HEK293 (cell line): ENCODE results near the gene FRMD4B.

Experiments
- CTCF ChIA-PET: fragments of 350-600 bp; formaldehyde crosslinking; extraction: SDS; loops from one replicate; lab custom pipeline; 2021; ENCODE audit warnings: antibody characterized with exemption; lab: Yijun Ruan, JAX
- POLR2A ChIA-PET: fragments of 300-600 bp; formaldehyde crosslinking; extraction: SDS; loops from one replicate; lab custom pipeline; 2020; ENCODE audit warnings: antibody characterized with exemption, inconsistent platforms; lab: Yijun Ruan, JAX
- H3K27ac ChIP-seq: fragments of 200-500 bp; sonication (Bioruptor generic); 2 replicates; pipeline ENCODE4 v1.5.1; 2014; ENCODE audit warnings: low read depth, low read length, control low read depth, inconsistent platforms; ENCODE audit errors: extremely low read depth
- H3K36me3 ChIP-seq, 2 experiments: fragments of 200-500 bp in 1 of 2; sonication (Bioruptor generic) in 1 of 2; 1 replicate in 1 of 2; 2 replicates in 1 of 2; pipeline ENCODE4 v1.5.1; 2014 to 2017; ENCODE audit warnings: inconsistent platforms in 2 of 2, low read length in 2 of 2; ENCODE audit not compliant: control insufficient read depth in 2 of 2, insufficient read depth in 1 of 2
- H3K4me1 ChIP-seq: fragments of 200-500 bp; sonication (Bioruptor generic); 2 replicates; pipeline ENCODE4 v1.5.1; 2014; ENCODE audit warnings: mild to moderate bottlenecking, low read length, inconsistent platforms; ENCODE audit not compliant: control insufficient read depth, insufficient read depth
- H3K4me3 ChIP-seq: 2 replicates; pipeline ENCODE4 v1.5.1; 2011; ENCODE audit warnings: low read depth, mild to moderate bottlenecking, control low read depth, low read length, moderate library complexity
- H3K9me3 ChIP-seq: fragments of 200-500 bp; sonication (Bioruptor generic); 2 replicates; pipeline ENCODE4 v1.5.1; 2014; ENCODE audit warnings: low read depth, low read length, inconsistent platforms; ENCODE audit not compliant: control insufficient read depth, insufficient read depth
- BCL11A ChIP-seq: fragments of 450-650 bp; formaldehyde crosslinking; IDR thresholded peaks from 2 replicates; pipeline ENCODE4 v1.5.1; 2016; ENCODE audit warnings: low read depth, missing biosample characterization, missing genetic modification characterization
- GLI2 ChIP-seq: fragments of 450-650 bp; formaldehyde crosslinking; IDR thresholded peaks from 2 replicates; pipeline ENCODE4; 2017; ENCODE audit warnings: missing biosample characterization, missing genetic modification characterization, low read depth, borderline replicate concordance
- HIC1 ChIP-seq: fragments of 450-650 bp; formaldehyde crosslinking; IDR thresholded peaks from 2 replicates; pipeline ENCODE4 v1.5.1; 2016; ENCODE audit warnings: missing biosample characterization, missing genetic modification characterization
- IKZF3 ChIP-seq: fragments of 450-650 bp; IDR thresholded peaks from 2 replicates; pipeline ENCODE4 v1.5.0; 2018; ENCODE audit warnings: missing biosample characterization, mild to moderate bottlenecking, missing genetic modification characterization, moderate library complexity
- KLF17 ChIP-seq: fragments of 450-650 bp; formaldehyde crosslinking; IDR thresholded peaks from 2 replicates; pipeline ENCODE4 v1.5.1; 2016; ENCODE audit warnings: missing biosample characterization, missing genetic modification characterization
- OSR2 ChIP-seq: fragments of 450-650 bp; formaldehyde crosslinking; IDR thresholded peaks from 2 replicates; pipeline ENCODE4 v1.5.1; 2016; ENCODE audit warnings: missing biosample characterization, missing genetic modification characterization
- PRDM4 ChIP-seq: fragments of 450-650 bp; formaldehyde crosslinking; IDR thresholded peaks from 2 replicates; pipeline ENCODE4 v1.5.1; 2017; ENCODE audit warnings: missing biosample characterization, missing genetic modification characterization
- PRDM6 ChIP-seq: fragments of 450-650 bp; formaldehyde crosslinking; IDR thresholded peaks from 2 replicates; pipeline ENCODE4 v1.5.1; 2017; ENCODE audit warnings: missing biosample characterization, missing genetic modification characterization
- SP7 ChIP-seq: fragments of 450-650 bp; formaldehyde crosslinking; IDR thresholded peaks from 2 replicates; pipeline ENCODE4 v1.5.1; 2016; ENCODE audit warnings: missing biosample characterization, missing genetic modification characterization
- TCF7L2 ChIP-seq: IDR thresholded peaks from 2 replicates; pipeline ENCODE4 v1.6.1; 2011; ENCODE audit warnings: low read depth, mild to moderate bottlenecking, inconsistent platforms, low read length, moderate library complexity, borderline replicate concordance
- ZBTB17 ChIP-seq: fragments of 450-650 bp; formaldehyde crosslinking; IDR thresholded peaks from 2 replicates; pipeline ENCODE4 v1.5.1; 2016; ENCODE audit warnings: missing biosample characterization, missing genetic modification characterization
- ZBTB21 ChIP-seq: fragments of 450-650 bp; formaldehyde crosslinking; IDR thresholded peaks from 2 replicates; pipeline ENCODE4 v1.5.1; 2017; ENCODE audit warnings: missing biosample characterization, missing genetic modification characterization
- ZBTB8A ChIP-seq: fragments of 450-650 bp; formaldehyde crosslinking; IDR thresholded peaks from 2 replicates; pipeline ENCODE4 v1.5.1; 2016; ENCODE audit warnings: missing biosample characterization, missing genetic modification characterization
- ZNF112 ChIP-seq: fragments of 450-650 bp; formaldehyde crosslinking; IDR thresholded peaks from 2 replicates; pipeline ENCODE4 v1.5.0; 2017; ENCODE audit warnings: missing biosample characterization, missing genetic modification characterization
- ZNF121 ChIP-seq: fragments of 450-650 bp; formaldehyde crosslinking; IDR thresholded peaks from 2 replicates; pipeline ENCODE4 v1.5.1; 2016; ENCODE audit warnings: missing biosample characterization, missing genetic modification characterization
- ZNF174 ChIP-seq: fragments of 450-650 bp; formaldehyde crosslinking; IDR thresholded peaks from 2 replicates; pipeline ENCODE4 v1.5.0; 2017; ENCODE audit warnings: missing biosample characterization, mild to moderate bottlenecking, missing genetic modification characterization
- ZNF202 ChIP-seq: fragments of 450-650 bp; formaldehyde crosslinking; IDR thresholded peaks from 2 replicates; pipeline ENCODE4 v1.5.1; 2016; ENCODE audit warnings: missing biosample characterization, missing genetic modification characterization, borderline replicate concordance
- ZNF266 ChIP-seq: fragments of 450-650 bp; formaldehyde crosslinking; IDR thresholded peaks from 2 replicates; pipeline ENCODE4 v1.5.1; 2016; ENCODE audit warnings: missing biosample characterization, missing genetic modification characterization, low read depth
- ZNF391 ChIP-seq: fragments of 450-650 bp; formaldehyde crosslinking; IDR thresholded peaks from 2 replicates; pipeline ENCODE4 v1.5.1; 2016; ENCODE audit warnings: low read depth, missing biosample characterization, missing genetic modification characterization, borderline replicate concordance
- ZNF473 ChIP-seq: fragments of 450-650 bp; formaldehyde crosslinking; IDR thresholded peaks from 2 replicates; pipeline ENCODE4 v1.5.1; 2017; ENCODE audit warnings: missing biosample characterization, missing genetic modification characterization
- ZNF48 ChIP-seq: fragments of 450-650 bp; formaldehyde crosslinking; IDR thresholded peaks from 2 replicates; pipeline ENCODE4 v1.5.1; 2016; ENCODE audit warnings: missing biosample characterization, missing genetic modification characterization
- ZNF529 ChIP-seq: fragments of 450-650 bp; formaldehyde crosslinking; IDR thresholded peaks from 2 replicates; pipeline ENCODE4 v1.5.1; 2017; ENCODE audit warnings: missing genetic modification characterization, missing biosample characterization; ENCODE audit not compliant: insufficient replicate concordance
- ZNF629 ChIP-seq: fragments of 450-650 bp; formaldehyde crosslinking; IDR thresholded peaks from 2 replicates; pipeline ENCODE4 v1.5.1; 2017; ENCODE audit warnings: missing biosample characterization, missing genetic modification characterization
- ZNF707 ChIP-seq: fragments of 450-650 bp; formaldehyde crosslinking; IDR thresholded peaks from 2 replicates; pipeline ENCODE4 v1.5.1; 2016; ENCODE audit warnings: missing biosample characterization, missing genetic modification characterization
- ZSCAN16 ChIP-seq: fragments of 450-650 bp; formaldehyde crosslinking; IDR thresholded peaks from 2 replicates; pipeline ENCODE4 v1.5.1; 2016; ENCODE audit warnings: missing biosample characterization, missing genetic modification characterization
- ZXDB ChIP-seq: fragments of 450-650 bp; formaldehyde crosslinking; IDR thresholded peaks from 2 replicates; pipeline ENCODE4 v1.5.1; 2016; ENCODE audit warnings: missing biosample characterization, missing genetic modification characterization

The FRMD4B gene

GRCh38 chr3:69377262-69377661 is 8.6 kb downstream of the FRMD4B start:
- TF ChIP-seq GLI2 (tag by site-specific recombination) (no peak), ZSCAN16 (tag by site-specific recombination) (no peak), ZNF707 (no peak), ZNF473 (tag by site-specific recombination) (no peak), ZNF112 (tag by site-specific recombination) (no peak), ZBTB21 (no peak), ZNF529 (tag by site-specific recombination) (no peak), OSR2 (no peak), ZNF202 (tag by site-specific recombination) (no peak), ZNF391 (tag by site-specific recombination) (no peak), ZNF629 (tag by site-specific recombination) (no peak)
- TF ChIP-seq, all 188 proteins: peak for 0
- H3K27ac ChIP-seq, result no peak overlapping the region
- ChIA-PET CTCF (interaction anchor here (0.6 to 0.7 kb wide), 2 partner anchors 11 to 50 kb away, joined by 3 read pairs; no protein-coding TSS in a partner anchor), POLR2A (no interaction called here)
- H3K36me3 ChIP-seq, result no peaks in the 10 kb centered on the region
- no peaks in the 10 kb centered on the region for H3K4me1 ChIP-seq
- H3K9me3 ChIP-seq, result no peaks in the 10 kb centered on the region
- no peak overlapping the region for H3K4me3 ChIP-seq

- Histone ChIP-seq H3K4me1 (no peaks in the 10 kb centered on the region), H3K9me3 (no peaks in the 10 kb centered on the region), H3K36me3 (no peaks in the 10 kb centered on the region), H3K4me3 (no peak overlapping the region), H3K27ac (no peak overlapping the region)
- TF ChIP-seq ZBTB17 (tag by site-specific recombination) (no peak), SP7 (tag by site-specific recombination) (no peak), PRDM4 (tag by site-specific recombination) (no peak), ZNF121 (tag by site-specific recombination) (no peak), TCF7L2 (no peak), PRDM6 (tag by site-specific recombination) (no peak), ZNF174 (tag by site-specific recombination) (no peak), IKZF3 (no peak), ZBTB21 (no peak), KLF17 (no peak), BCL11A (no peak), HIC1 (tag by site-specific recombination) (no peak), ZNF48 (no peak), ZBTB8A (tag by site-specific recombination) (no peak), ZNF266 (tag by site-specific recombination) (no peak), ZXDB (tag by site-specific recombination) (no peak), ZSCAN16 (tag by site-specific recombination) (no peak)
- POLR2A ChIA-PET, result no interaction called here
- CTCF ChIA-PET, result interaction anchor here (0.6 to 0.7 kb wide), 2 partner anchors 11 to 34 kb away, joined by 3 read pairs; no protein-coding TSS in a partner anchor
These were observed 9.2 kb downstream of the FRMD4B start for GRCh38 chr3:69376731-69377130.
